H1 (cell line): ENCODE results near the gene PSORS1C1. TPM values are rescaled to one million over a fixed set of nuclear protein-coding genes. Genes with fewer than 3 reads are reported as not detected.

Experiments
- CHD2 ChIP-seq: IDR thresholded peaks from 2 replicates; pipeline ENCODE4 v1.6.1; 2012; ENCODE audit warnings: low read length, improper control_type of control experiment
- CREB1 ChIP-seq: IDR thresholded peaks from 2 replicates; pipeline ENCODE4 v1.6.1; 2012; ENCODE audit warnings: inconsistent platforms
- CTBP2 ChIP-seq: IDR thresholded peaks from 2 replicates; pipeline ENCODE4 v1.7.0; 2011; ENCODE audit warnings: borderline replicate concordance, mild to moderate bottlenecking, moderate library complexity, mixed read lengths, low read length; ENCODE audit not compliant: insufficient read depth, insufficient read length
- EGR1 ChIP-seq: IDR thresholded peaks from 2 replicates; pipeline ENCODE4 v1.6.1; 2011; ENCODE audit warnings: low read depth, low read length, borderline replicate concordance
- HDAC2 ChIP-seq, 2 experiments: fragments of 300-600 bp in 1 of 2; sonication (generic) in 1 of 2; IDR thresholded peaks; 2 replicates each; pipeline ENCODE4 v1.6.1; 2011 to 2012; ENCODE audit warnings: low read depth in 2 of 2, low read length in 2 of 2, mild to moderate bottlenecking in 2 of 2, moderate library complexity in 2 of 2, borderline replicate concordance in 1 of 2, inconsistent platforms in 1 of 2
- SIRT6 ChIP-seq: IDR thresholded peaks from one replicate; pipeline ENCODE4 v1.7.1; 2012; ENCODE audit warnings: low read length, inconsistent platforms
- SP2 ChIP-seq: IDR thresholded peaks from 2 replicates; pipeline ENCODE4 v1.6.1; 2012; ENCODE audit warnings: mild to moderate bottlenecking, low read length, inconsistent platforms
- SUZ12 ChIP-seq: fragments of 200-600 bp; sonication (generic); IDR thresholded peaks from 2 replicates; pipeline ENCODE4 v1.6.1; 2012; ENCODE audit warnings: mild to moderate bottlenecking, inconsistent platforms, low read length, moderate library complexity, mixed read lengths
- TBP ChIP-seq: IDR thresholded peaks from 2 replicates; pipeline ENCODE4 v1.6.1; 2011; ENCODE audit warnings: low read depth, low read length, improper control_type of control experiment
- polyA plus RNA-seq, 7 experiments: library from polyadenylated mRNA; depleted of rRNA in 3 of 7; stranded (reverse) in 5 of 7; unstranded in 2 of 7; fragments of >200 nt in 5 of 7; fragments of 200-250 nt in 2 of 7; gene quantifications; 1 replicate in 5 of 7; 2 replicates in 1 of 7; 4 replicates in 1 of 7; pipeline versions ENCODE4 v1.2.1 to v1.2.3, GENCODE V29; 2011 to 2013; ENCODE audit warnings: missing spikeins in 2 of 7, mixed read lengths in 2 of 7
- total RNA-seq: library from RNA; stranded (reverse); fragmentation: NEBNext Ultra II Directional; extraction: Animal tissue kit (Norgen Biotek cat#: 25700); gene quantifications from 2 replicates; pipeline ENCODE4 v1.2.1, GENCODE V29; 2021
- TF ChIP-seq, protein P1 (sequence below): fragments of 300-600 bp; sonication (generic); IDR thresholded peaks from 2 replicates; pipeline ENCODE4 v1.7.1; 2012; ENCODE audit warnings: low read length, moderate library complexity, mild to moderate bottlenecking, inconsistent platforms; ENCODE audit not compliant: insufficient replicate concordance

PSORS1C1 gene
- total and polyA plus RNA-seq, 2 of the 8 experiments (the other 6 are each of a cell fraction or from before 2014, with no cell fraction given), result 0.12 to 0.52 TPM

DNA sequence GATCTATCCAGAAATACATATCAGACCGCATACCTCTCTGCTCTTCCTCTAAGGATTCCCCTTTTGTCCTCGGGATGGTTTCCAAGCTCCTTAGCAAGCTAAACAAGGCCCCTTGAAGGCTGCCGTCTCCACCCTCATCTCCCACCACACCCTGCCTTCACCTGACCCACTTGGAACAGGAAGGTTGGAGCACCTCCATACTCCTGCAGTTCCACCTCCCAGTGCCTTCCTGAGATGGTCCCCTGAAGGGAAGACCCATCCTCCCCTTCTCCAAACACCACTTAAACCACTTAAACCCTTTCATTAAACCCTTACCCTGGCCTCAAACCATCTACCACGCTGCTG lies 64.4 kb downstream of the PSORS1C1 start (continued):
- TF ChIP-seq, protein P1, sequence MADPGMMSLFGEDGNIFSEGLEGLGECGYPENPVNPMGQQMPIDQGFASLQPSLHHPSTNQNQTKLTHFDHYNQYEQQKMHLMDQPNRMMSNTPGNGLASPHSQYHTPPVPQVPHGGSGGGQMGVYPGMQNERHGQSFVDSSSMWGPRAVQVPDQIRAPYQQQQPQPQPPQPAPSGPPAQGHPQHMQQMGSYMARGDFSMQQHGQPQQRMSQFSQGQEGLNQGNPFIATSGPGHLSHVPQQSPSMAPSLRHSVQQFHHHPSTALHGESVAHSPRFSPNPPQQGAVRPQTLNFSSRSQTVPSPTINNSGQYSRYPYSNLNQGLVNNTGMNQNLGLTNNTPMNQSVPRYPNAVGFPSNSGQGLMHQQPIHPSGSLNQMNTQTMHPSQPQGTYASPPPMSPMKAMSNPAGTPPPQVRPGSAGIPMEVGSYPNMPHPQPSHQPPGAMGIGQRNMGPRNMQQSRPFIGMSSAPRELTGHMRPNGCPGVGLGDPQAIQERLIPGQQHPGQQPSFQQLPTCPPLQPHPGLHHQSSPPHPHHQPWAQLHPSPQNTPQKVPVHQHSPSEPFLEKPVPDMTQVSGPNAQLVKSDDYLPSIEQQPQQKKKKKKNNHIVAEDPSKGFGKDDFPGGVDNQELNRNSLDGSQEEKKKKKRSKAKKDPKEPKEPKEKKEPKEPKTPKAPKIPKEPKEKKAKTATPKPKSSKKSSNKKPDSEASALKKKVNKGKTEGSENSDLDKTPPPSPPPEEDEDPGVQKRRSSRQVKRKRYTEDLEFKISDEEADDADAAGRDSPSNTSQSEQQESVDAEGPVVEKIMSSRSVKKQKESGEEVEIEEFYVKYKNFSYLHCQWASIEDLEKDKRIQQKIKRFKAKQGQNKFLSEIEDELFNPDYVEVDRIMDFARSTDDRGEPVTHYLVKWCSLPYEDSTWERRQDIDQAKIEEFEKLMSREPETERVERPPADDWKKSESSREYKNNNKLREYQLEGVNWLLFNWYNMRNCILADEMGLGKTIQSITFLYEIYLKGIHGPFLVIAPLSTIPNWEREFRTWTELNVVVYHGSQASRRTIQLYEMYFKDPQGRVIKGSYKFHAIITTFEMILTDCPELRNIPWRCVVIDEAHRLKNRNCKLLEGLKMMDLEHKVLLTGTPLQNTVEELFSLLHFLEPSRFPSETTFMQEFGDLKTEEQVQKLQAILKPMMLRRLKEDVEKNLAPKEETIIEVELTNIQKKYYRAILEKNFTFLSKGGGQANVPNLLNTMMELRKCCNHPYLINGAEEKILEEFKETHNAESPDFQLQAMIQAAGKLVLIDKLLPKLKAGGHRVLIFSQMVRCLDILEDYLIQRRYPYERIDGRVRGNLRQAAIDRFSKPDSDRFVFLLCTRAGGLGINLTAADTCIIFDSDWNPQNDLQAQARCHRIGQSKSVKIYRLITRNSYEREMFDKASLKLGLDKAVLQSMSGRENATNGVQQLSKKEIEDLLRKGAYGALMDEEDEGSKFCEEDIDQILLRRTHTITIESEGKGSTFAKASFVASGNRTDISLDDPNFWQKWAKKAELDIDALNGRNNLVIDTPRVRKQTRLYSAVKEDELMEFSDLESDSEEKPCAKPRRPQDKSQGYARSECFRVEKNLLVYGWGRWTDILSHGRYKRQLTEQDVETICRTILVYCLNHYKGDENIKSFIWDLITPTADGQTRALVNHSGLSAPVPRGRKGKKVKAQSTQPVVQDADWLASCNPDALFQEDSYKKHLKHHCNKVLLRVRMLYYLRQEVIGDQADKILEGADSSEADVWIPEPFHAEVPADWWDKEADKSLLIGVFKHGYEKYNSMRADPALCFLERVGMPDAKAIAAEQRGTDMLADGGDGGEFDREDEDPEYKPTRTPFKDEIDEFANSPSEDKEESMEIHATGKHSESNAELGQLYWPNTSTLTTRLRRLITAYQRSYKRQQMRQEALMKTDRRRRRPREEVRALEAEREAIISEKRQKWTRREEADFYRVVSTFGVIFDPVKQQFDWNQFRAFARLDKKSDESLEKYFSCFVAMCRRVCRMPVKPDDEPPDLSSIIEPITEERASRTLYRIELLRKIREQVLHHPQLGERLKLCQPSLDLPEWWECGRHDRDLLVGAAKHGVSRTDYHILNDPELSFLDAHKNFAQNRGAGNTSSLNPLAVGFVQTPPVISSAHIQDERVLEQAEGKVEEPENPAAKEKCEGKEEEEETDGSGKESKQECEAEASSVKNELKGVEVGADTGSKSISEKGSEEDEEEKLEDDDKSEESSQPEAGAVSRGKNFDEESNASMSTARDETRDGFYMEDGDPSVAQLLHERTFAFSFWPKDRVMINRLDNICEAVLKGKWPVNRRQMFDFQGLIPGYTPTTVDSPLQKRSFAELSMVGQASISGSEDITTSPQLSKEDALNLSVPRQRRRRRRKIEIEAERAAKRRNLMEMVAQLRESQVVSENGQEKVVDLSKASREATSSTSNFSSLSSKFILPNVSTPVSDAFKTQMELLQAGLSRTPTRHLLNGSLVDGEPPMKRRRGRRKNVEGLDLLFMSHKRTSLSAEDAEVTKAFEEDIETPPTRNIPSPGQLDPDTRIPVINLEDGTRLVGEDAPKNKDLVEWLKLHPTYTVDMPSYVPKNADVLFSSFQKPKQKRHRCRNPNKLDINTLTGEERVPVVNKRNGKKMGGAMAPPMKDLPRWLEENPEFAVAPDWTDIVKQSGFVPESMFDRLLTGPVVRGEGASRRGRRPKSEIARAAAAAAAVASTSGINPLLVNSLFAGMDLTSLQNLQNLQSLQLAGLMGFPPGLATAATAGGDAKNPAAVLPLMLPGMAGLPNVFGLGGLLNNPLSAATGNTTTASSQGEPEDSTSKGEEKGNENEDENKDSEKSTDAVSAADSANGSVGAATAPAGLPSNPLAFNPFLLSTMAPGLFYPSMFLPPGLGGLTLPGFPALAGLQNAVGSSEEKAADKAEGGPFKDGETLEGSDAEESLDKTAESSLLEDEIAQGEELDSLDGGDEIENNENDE, result no peak
- TF ChIP-seq CTBP2 (no peak), TBP (no peak), CREB1 (no peak), SP2 (no peak), SUZ12 (no peak), CHD2 (no peak), HDAC2 (IDR thresholded peaks at IDR 0.05; ENCODE audit: borderline replicate concordance in 1 of 2, low read depth in 2 of 2, low read length in 2 of 2) (no peak), EGR1 (no peak), SIRT6 (no peak)
- TF ChIP-seq, all 59 proteins: peak for 0
